ACC112 (cell line): ENCODE results near the gene MRPS9.

Source experiments
- H2AFZ ChIP-seq: fragments of 200-600 bp; sonication (generic); one replicate; pipeline ENCODE4 v1.6.0; 2017; ENCODE audit warnings: antibody characterized with exemption, low read length; ENCODE audit not compliant: unreplicated experiment
- H3K27ac ChIP-seq: fragments of 200-600 bp; sonication (generic); 2 replicates; pipeline ENCODE4 v1.5.1; 2014; ENCODE audit warnings: low read depth, mild to moderate bottlenecking, antibody characterized with exemption, low read length, moderate library complexity
- H3K27me3 ChIP-seq: fragments of 200-600 bp; sonication (generic); 2 replicates; pipeline ENCODE4 v1.6.1; 2014; ENCODE audit warnings: mild to moderate bottlenecking, antibody characterized with exemption, low read length, moderate library complexity, mixed read lengths; ENCODE audit not compliant: insufficient read depth
- H3K36me3 ChIP-seq: fragments of 200-600 bp; sonication (generic); 2 replicates; pipeline ENCODE4 v1.6.1; 2016; ENCODE audit warnings: mild to moderate bottlenecking, antibody characterized with exemption, low read length, moderate library complexity, mixed read lengths; ENCODE audit not compliant: insufficient read depth
- H3K4me1 ChIP-seq: fragments of 200-600 bp; sonication (generic); one replicate; pipeline ENCODE4 v1.6.1; 2016; ENCODE audit warnings: low read length, mixed read lengths; ENCODE audit not compliant: insufficient read depth, unreplicated experiment, control insufficient read depth
- H3K4me3 ChIP-seq: fragments of 200-600 bp; sonication (generic); 2 replicates; pipeline ENCODE4 v1.5.1; 2014; ENCODE audit warnings: mild to moderate bottlenecking, low read depth, low read length
- H3K79me2 ChIP-seq: fragments of 200-600 bp; sonication (generic); one replicate; pipeline ENCODE4 v1.6.0; 2016; ENCODE audit warnings: low read length; ENCODE audit not compliant: control insufficient read depth, unreplicated experiment, insufficient read depth

MRPS9 gene

DNA sequence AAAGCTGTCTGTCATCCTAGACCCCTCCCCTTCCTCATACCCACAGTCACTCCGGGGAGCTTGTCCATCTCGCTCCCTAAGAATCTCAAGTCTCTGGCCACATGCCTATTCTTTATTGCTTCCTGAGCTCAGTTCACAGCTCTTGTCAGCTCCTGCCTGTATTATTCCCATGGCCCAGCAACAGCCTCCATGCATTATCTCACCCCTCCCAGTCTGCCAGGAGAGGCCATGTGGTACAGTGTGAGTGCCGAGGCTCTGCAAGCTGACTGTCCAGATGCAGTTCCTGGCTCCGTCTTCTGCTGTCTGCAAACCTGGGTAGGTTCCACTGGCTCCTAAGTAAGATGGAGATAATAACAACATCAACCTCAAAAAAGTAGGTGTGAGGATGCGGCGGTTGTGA is 79.7 kb downstream of the MRPS9 start:
- H3K4me3 ChIP-seq, result no peak overlapping the region
- H3K4me1 ChIP-seq, result no peaks in the 10 kb centered on the region
- no peak overlapping the region for H3K27ac ChIP-seq
- H3K79me2 ChIP-seq, result no peaks in the 10 kb centered on the region
- peaks cover 7% of the 10 kb centered on the region; the same call in 1 of the 2 replicates for H3K27me3 ChIP-seq
- no peak overlapping the region for H2AFZ ChIP-seq
- no peaks in the 10 kb centered on the region for H3K36me3 ChIP-seq

DNA sequence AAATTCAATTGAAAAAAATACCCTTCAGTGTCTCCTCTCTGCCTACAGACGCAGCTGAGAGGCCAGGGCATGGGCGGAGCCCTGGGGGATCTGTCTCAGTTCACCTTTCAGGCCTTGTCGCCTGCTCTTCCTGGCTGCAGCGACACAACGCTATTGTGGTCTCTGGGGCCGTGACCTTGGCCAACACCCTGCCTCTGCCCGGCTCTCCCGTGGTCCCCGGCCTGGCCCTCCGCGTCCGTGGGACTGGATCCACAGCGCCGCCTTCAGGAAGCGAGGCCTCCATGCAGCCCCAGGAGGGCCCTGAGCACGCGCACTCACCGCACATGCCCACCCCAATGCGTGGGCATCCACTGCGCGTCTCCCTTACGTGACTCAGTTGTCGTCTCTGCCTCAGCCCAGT is 81.1 kb downstream of the MRPS9 start:
- Histone ChIP-seq H3K27ac (no peak overlapping the region), H3K27me3 (peaks cover 16% of the 10 kb centered on the region), H3K4me3 (no peak overlapping the region), H3K79me2 (no peaks in the 10 kb centered on the region), H3K4me1 (no peaks in the 10 kb centered on the region), H3K36me3 (no peaks in the 10 kb centered on the region), H2AFZ (no peak overlapping the region)

- H2AFZ ChIP-seq, result no peak overlapping the region
- H3K27me3 ChIP-seq, result peaks cover 39% of the 10 kb centered on the region
- H3K79me2 ChIP-seq, result no peaks in the 10 kb centered on the region
- no peaks in the 10 kb centered on the region for H3K4me1 ChIP-seq
- no peak overlapping the region for H3K4me3 ChIP-seq
- no peak overlapping the region for H3K27ac ChIP-seq
- no peaks in the 10 kb centered on the region for H3K36me3 ChIP-seq
These were observed 83.6 kb downstream of the MRPS9 start for GRCh38 chr2:105121434-105121833.

DNA sequence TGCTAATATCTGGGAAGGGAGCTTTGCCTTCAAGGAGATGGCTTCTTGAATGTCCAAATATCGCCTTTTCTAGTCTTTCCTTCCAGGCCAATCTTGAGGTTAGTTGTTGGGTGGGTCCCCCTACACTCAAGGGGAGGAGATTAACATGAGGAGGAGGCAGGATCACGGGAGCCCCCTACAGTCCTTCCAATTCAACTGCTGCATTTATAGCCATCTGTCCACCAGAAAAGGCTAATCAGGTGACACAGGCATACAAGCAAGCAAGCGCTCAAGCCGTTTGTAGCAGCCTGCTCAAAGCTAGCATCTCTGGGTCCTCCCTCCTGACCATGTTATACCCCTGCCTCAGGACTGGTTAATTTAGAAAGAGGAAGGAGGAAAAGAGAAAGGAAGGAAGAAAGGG is 87.6 kb downstream of the MRPS9 start:
- Histone ChIP-seq H3K4me1 (no peaks in the 10 kb centered on the region), H3K27me3 (peaks cover 72% of the 10 kb centered on the region), H3K79me2 (no peaks in the 10 kb centered on the region), H3K4me3 (no peak overlapping the region), H3K27ac (no peak overlapping the region), H3K36me3 (no peaks in the 10 kb centered on the region), H2AFZ (no peak overlapping the region)

GRCh38 chr2:105125920-105126319 is 88.1 kb downstream of the MRPS9 start:
- no peaks in the 10 kb centered on the region for H3K79me2 ChIP-seq
- H3K4me1 ChIP-seq, result no peaks in the 10 kb centered on the region
- no peak overlapping the region for H3K27ac ChIP-seq
- no peak overlapping the region for H2AFZ ChIP-seq
- peaks cover 77% of the 10 kb centered on the region for H3K27me3 ChIP-seq
- H3K4me3 ChIP-seq, result no peak overlapping the region
- H3K36me3 ChIP-seq, result no peaks in the 10 kb centered on the region

DNA sequence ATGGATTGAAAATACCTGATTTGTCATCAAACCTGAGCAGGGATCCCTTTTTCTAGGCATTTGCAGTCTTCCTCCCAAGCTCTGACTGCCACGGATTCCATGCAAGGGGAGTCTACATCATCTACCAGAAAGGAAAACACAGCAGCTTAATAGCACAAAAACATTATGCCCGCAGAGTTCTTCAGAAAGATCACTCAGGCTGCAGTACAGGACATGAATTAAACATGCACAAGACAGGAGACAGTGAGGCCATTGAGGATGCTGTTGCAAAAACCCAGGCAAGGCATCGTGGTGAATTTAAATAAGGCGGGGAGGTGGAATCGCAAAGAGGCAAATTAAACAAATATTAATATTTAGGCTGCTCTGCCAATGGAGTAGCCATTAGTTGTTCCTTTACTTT is 88.5 kb downstream of the MRPS9 start:
- Histone ChIP-seq H3K27ac (no peak overlapping the region), H3K27me3 (peaks cover 81% of the 10 kb centered on the region), H3K4me3 (no peak overlapping the region), H2AFZ (no peak overlapping the region), H3K79me2 (no peaks in the 10 kb centered on the region), H3K4me1 (no peaks in the 10 kb centered on the region), H3K36me3 (no peaks in the 10 kb centered on the region)

GRCh38 chr2:105127289-105127915 is 89.5 kb downstream of the MRPS9 start:
- no peaks in the 10 kb centered on the region for H3K79me2 ChIP-seq
- H3K27me3 ChIP-seq, result peaks cover 84% of the 10 kb centered on the region
- H3K4me1 ChIP-seq, result no peaks in the 10 kb centered on the region
- no peak overlapping the region for H2AFZ ChIP-seq
- H3K27ac ChIP-seq, result no peak overlapping the region
- no peaks in the 10 kb centered on the region for H3K36me3 ChIP-seq
- H3K4me3 ChIP-seq, result no peak overlapping the region

GRCh38 chr2:105129722-105130232 is 91.9 kb downstream of the MRPS9 start:
- Histone ChIP-seq H3K36me3 (no peaks in the 10 kb centered on the region), H3K27ac (no peak overlapping the region), H3K4me1 (no peaks in the 10 kb centered on the region), H3K79me2 (no peaks in the 10 kb centered on the region), H2AFZ (no peak overlapping the region), H3K27me3 (peaks cover 87% of the 10 kb centered on the region), H3K4me3 (no peak overlapping the region)

DNA sequence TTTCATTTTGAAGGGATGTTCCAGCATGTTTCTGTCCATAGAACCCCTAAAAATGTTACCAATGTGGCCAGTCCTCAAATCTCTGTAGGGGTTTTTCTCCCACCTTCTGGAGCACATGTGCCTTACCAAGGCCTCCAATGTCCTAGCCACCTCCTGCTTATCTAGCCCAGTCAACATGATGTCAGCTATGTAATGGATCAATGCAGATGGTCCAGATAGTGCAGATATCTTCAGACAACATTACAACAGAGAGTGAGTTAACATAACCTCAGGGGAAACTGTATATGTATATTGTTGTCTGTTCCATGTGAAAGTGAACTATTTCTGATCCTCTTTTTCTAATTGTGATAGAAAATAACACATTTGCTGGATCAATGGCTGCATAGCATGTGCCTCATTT is 92.7 kb downstream of the MRPS9 start:
- Histone ChIP-seq H3K79me2 (no peaks in the 10 kb centered on the region), H3K36me3 (no peaks in the 10 kb centered on the region), H3K27ac (no peak overlapping the region), H2AFZ (no peak overlapping the region), H3K4me1 (no peaks in the 10 kb centered on the region), H3K27me3 (peaks cover 86% of the 10 kb centered on the region), H3K4me3 (no peak overlapping the region)

DNA sequence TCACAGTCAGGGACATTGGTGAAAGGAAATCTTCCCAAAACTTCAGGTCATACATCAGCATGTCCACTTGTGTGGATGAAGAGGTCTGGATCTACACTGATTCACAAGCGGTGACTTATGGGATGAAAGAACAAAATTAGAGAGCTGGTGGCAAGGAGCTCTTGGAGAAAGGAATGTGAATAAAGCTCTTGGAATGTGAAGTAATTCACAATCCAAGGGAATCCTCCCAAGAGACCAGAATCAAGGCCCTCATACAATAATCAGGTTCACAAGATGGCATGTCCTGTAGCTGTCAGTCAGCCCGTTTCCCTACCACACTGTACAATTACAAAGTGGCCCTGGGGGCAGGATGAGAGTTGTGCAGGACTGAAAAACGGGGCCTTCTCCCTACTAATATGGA is 96.2 kb downstream of the MRPS9 start:
- no peaks in the 10 kb centered on the region for H3K4me1 ChIP-seq
- no peak overlapping the region for H3K27ac ChIP-seq
- H3K4me3 ChIP-seq, result no peak overlapping the region
- no peak overlapping the region for H2AFZ ChIP-seq
- no peaks in the 10 kb centered on the region for H3K79me2 ChIP-seq
- peaks cover 93% of the 10 kb centered on the region for H3K27me3 ChIP-seq
- H3K36me3 ChIP-seq, result no peaks in the 10 kb centered on the region

GRCh38 chr2:105135436-105135835 is 97.6 kb downstream of the MRPS9 start:
- Histone ChIP-seq H3K4me1 (no peaks in the 10 kb centered on the region), H3K36me3 (no peaks in the 10 kb centered on the region), H3K27me3 (peaks cover 92% of the 10 kb centered on the region)

More at GRCh38 chr2:105135436-105135835, 97.6 kb downstream of the MRPS9 start:
- Histone ChIP-seq H2AFZ (no peak overlapping the region), H3K4me3 (no peak overlapping the region), H3K27ac (no peak overlapping the region), H3K79me2 (no peaks in the 10 kb centered on the region)
